ENCODE measurements around the gene RPN2. TPM values are rescaled to one million over a fixed set of nuclear protein-coding genes. Genes with fewer than 3 reads are reported as not detected.

The RPN2 gene
- total and polyA plus RNA-seq, 9 of the 15 experiments (the other 6 are each of a cell fraction or from before 2014, with no cell fraction given): 168 to 548 (median 325) TPM

GRCh38 chr20:37218441-37218840 is 39.3 kb downstream of the RPN2 start:
- in situ Hi-C loops (cut with MboI): no loop called here
- CTCF ChIA-PET (ENCODE audit: low intra/inter-chr PET ratio): no interaction called here

More at GRCh38 chr20:37218441-37218840, 39.3 kb downstream of the RPN2 start:
- Histone ChIP-seq H2AFZ (ENCODE audit: low read depth, low read length) (no peak overlapping the region), H3K9me3 (replicated peaks; ENCODE audit: control insufficient read depth, insufficient read depth, low read depth, low read length) (no peaks in the 10 kb centered on the region), H4K20me1 (replicated peaks; ENCODE audit: control insufficient read depth, insufficient read depth, low read length) (no peaks in the 10 kb centered on the region), H3K4me2 (ENCODE audit: insufficient read depth, low read length) (no peak overlapping the region), H3K27me3 (ENCODE audit: control insufficient read depth in 2 of 2, insufficient read depth in 2 of 2, low read length in 2 of 2) (no peaks in the 10 kb centered on the region), H3K9ac (ENCODE audit: insufficient read depth in 1 of 2, low read depth in 2 of 2, low read length in 2 of 2) (no peak overlapping the region), H3K36me3 (ENCODE audit: control insufficient read depth, insufficient read depth, low read length) (peaks cover 87% of the 10 kb centered on the region), H3K27ac (ENCODE audit: extremely low read depth, low read depth, low read length) (no peak overlapping the region), H3K4me3 (no peak overlapping the region), H3K9me1 (ENCODE audit: control insufficient read depth, insufficient read depth, low read length) (no peaks in the 10 kb centered on the region), H3K79me2 (ENCODE audit: control insufficient read depth, insufficient read depth, low read length) (no peaks in the 10 kb centered on the region), H3K4me1 (replicated peaks in 1 of 2; ENCODE audit: control insufficient read depth in 2 of 2, insufficient read depth in 2 of 2, low read length in 2 of 2) (no peaks in the 10 kb centered on the region)
- intact Hi-C loops (cut with micrococcal nuclease): no loop called here
- no peak for ATAC-seq
- POLR2A ChIA-PET: no interaction called here
- TF ChIP-seq FOXJ2 (tag; IDR thresholded peaks at IDR 0.05) (no peak), BACH1 (tag; IDR thresholded peaks at IDR 0.05) (no peak), SMAD3 (CRISPR knock-in tag; conservative IDR thresholded peaks at IDR 0.05) (no peak), TFE3 (CRISPR knock-in tag; IDR thresholded peaks at IDR 0.05) (no peak), FOXP4 (CRISPR knock-in tag; IDR thresholded peaks at IDR 0.05; ENCODE audit: borderline replicate concordance) (no peak), ZEB2 (IDR thresholded peaks at IDR 0.05) (no peak), ZBTB1 (CRISPR knock-in tag; IDR thresholded peaks at IDR 0.05; ENCODE audit: borderline replicate concordance, low read depth) (no peak), CGGBP1 (CRISPR knock-in tag; IDR thresholded peaks at IDR 0.05) (no peak), NFRKB (IDR thresholded peaks at IDR 0.05; ENCODE audit: low read depth) (no peak), TOE1 (IDR thresholded peaks at IDR 0.05; ENCODE audit: borderline replicate concordance) (no peak), TOE1 (CRISPR knock-in tag; IDR thresholded peaks at IDR 0.05; ENCODE audit: borderline replicate concordance, low read depth) (no peak), POU5F1 (IDR thresholded peaks at IDR 0.05; ENCODE audit: borderline replicate concordance, low read depth, low read length, partially characterized antibody) (no peak), MIER1 (IDR thresholded peaks at IDR 0.05; ENCODE audit: low read depth) (no peak), NONO (IDR thresholded peaks at IDR 0.05; ENCODE audit: low read depth in 2 of 2, low read length in 1 of 2) (no peak), HDAC2 (IDR thresholded peaks at IDR 0.05) (no peak), PYGO2 (tag; IDR thresholded peaks at IDR 0.05) (no peak)
- no peak for DNase-seq (ENCODE audit: extremely low read depth in 1 of 4, low spot score in 3 of 4)
- 90% methylated on average over 2 of the region's 4 CpGs for WGBS (ENCODE audit: insufficient coverage, low coverage, missing lambda C conversion rate)
- no peak for FAIRE-seq
- no TSS peak for BruUV-seq (replicated peaks)
